OCI-LY3 (cell line): ENCODE measurements around the gene TAF5L.

Experiments used
- EZH2phosphoT487 ChIP-seq: fragments of 200-600 bp; shearing (Covaris generic); IDR thresholded peaks from 2 replicates; pipeline ENCODE4 v1.6.1; 2018; ENCODE audit warnings: antibody characterized with exemption, mixed run types, low read depth
- TF ChIP-seq, protein P1 (sequence below): fragments of 200-600, 300-600 bp; sonication (generic); IDR thresholded peaks from 2 replicates; pipeline ENCODE4 v1.5.1; 2014; ENCODE audit warnings: antibody characterized with exemption, low read length, low read depth

DNA sequence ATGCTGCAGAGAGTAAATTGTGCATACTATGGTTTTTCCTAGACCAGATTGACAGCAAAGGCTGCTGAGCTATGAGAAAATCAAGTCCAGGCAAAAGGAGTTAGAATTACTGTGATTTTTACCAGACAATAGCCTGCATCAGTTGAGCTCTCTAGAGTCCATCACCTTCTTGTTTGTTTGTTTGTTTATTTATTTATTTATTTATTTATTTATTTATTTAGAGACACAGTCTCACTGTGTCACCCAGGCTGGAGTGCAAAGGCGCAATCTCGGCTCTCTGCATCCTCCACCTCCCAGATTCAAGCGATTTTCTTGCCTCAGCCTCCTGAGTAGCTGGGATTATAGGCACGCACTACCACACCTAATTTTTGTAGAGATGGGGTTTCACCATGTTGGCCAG is 43.2 kb downstream of the TAF5L start:
- TF ChIP-seq, protein P1, sequence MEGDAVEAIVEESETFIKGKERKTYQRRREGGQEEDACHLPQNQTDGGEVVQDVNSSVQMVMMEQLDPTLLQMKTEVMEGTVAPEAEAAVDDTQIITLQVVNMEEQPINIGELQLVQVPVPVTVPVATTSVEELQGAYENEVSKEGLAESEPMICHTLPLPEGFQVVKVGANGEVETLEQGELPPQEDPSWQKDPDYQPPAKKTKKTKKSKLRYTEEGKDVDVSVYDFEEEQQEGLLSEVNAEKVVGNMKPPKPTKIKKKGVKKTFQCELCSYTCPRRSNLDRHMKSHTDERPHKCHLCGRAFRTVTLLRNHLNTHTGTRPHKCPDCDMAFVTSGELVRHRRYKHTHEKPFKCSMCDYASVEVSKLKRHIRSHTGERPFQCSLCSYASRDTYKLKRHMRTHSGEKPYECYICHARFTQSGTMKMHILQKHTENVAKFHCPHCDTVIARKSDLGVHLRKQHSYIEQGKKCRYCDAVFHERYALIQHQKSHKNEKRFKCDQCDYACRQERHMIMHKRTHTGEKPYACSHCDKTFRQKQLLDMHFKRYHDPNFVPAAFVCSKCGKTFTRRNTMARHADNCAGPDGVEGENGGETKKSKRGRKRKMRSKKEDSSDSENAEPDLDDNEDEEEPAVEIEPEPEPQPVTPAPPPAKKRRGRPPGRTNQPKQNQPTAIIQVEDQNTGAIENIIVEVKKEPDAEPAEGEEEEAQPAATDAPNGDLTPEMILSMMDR = no peak
- no peak for TF ChIP-seq EZH2phosphoT487
